Ishikawa (cell line): ENCODE data around the gene STMN1.

ENCODE experiments used
- CEBPB ChIP-seq: IDR thresholded peaks from 2 replicates; pipeline ENCODE4 v1.6.1; 2012
- CREB1 ChIP-seq: IDR thresholded peaks from 2 replicates; pipeline ENCODE4 v1.6.1; 2012; ENCODE audit warnings: low read depth
- EGR1 ChIP-seq: IDR thresholded peaks from 2 replicates; pipeline ENCODE4 v1.6.1; 2012
- EP300 ChIP-seq: IDR thresholded peaks from 2 replicates; pipeline ENCODE4 v1.6.1; 2012; ENCODE audit warnings: borderline replicate concordance
- FOXM1 ChIP-seq: IDR thresholded peaks from 2 replicates; pipeline ENCODE4 v1.6.1; 2012; ENCODE audit warnings: low read depth, borderline replicate concordance
- MAX ChIP-seq: IDR thresholded peaks from 2 replicates; pipeline ENCODE4 v1.6.1; 2012
- NFIC ChIP-seq: IDR thresholded peaks from 2 replicates; pipeline ENCODE4 v1.6.1; 2012
- RAD21 ChIP-seq: IDR thresholded peaks from 2 replicates; pipeline ENCODE4 v1.6.1; 2012; ENCODE audit warnings: low read depth
- REST ChIP-seq: IDR thresholded peaks from 2 replicates; pipeline ENCODE4 v1.6.1; 2012; ENCODE audit warnings: low read depth, mild to moderate bottlenecking
- TAF1 ChIP-seq: IDR thresholded peaks from 2 replicates; pipeline ENCODE4 v1.6.1; 2012; ENCODE audit warnings: low read depth, mild to moderate bottlenecking
- TCF12 ChIP-seq: IDR thresholded peaks from 2 replicates; pipeline ENCODE4 v1.6.1; 2012; ENCODE audit warnings: low read depth
- TEAD4 ChIP-seq: IDR thresholded peaks from 2 replicates; pipeline ENCODE4 v1.6.1; 2012
- YY1 ChIP-seq: IDR thresholded peaks from 2 replicates; pipeline ENCODE4 v1.6.1; 2012; ENCODE audit warnings: low read depth
- ZBTB7A ChIP-seq: IDR thresholded peaks from 2 replicates; pipeline ENCODE4 v1.6.1; 2012; ENCODE audit warnings: low read depth
- TF ChIP-seq, protein P1 (sequence below): IDR thresholded peaks from 2 replicates; pipeline ENCODE4 v1.6.1; 2012

STMN1 gene

DNA sequence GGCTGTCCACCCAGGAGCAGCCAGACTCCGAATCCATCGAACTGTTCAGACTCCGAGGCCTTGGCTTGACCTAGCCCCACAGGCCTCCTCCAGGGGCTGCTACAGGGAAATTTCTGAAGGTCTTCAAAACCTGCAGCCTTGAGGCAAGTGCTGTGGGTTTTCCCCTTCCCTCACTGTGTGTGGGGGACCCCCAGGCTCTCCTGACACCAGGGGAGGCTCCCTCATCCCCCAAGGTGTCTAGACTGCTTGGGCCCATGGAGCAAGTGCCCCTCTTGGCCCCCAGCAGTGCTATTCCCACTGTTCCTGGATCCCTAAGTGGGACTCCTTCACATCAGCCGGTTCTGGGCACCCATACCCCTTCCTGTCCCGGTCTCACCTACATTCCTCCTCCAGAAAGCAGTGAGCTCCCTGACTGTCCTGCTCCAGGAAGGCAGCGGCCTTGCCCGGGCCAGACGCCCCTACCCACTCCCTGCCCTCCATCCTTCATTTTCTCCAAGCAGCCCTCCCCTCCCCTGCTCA is 31.5 kb downstream of the STMN1 start:
- TF ChIP-seq TCF12 (no peak), TEAD4 (no peak), REST (no peak), RAD21 (no peak), EGR1 (no peak), CREB1 (no peak), EP300 (no peak), ZBTB7A (no peak), MAX (no peak), FOXM1 (no peak), TAF1 (no peak), YY1 (no peak), CEBPB (no peak), NFIC (no peak)
- TF ChIP-seq, protein P1, sequence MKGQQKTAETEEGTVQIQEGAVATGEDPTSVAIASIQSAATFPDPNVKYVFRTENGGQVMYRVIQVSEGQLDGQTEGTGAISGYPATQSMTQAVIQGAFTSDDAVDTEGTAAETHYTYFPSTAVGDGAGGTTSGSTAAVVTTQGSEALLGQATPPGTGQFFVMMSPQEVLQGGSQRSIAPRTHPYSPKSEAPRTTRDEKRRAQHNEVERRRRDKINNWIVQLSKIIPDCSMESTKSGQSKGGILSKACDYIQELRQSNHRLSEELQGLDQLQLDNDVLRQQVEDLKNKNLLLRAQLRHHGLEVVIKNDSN: no peak

DNA sequence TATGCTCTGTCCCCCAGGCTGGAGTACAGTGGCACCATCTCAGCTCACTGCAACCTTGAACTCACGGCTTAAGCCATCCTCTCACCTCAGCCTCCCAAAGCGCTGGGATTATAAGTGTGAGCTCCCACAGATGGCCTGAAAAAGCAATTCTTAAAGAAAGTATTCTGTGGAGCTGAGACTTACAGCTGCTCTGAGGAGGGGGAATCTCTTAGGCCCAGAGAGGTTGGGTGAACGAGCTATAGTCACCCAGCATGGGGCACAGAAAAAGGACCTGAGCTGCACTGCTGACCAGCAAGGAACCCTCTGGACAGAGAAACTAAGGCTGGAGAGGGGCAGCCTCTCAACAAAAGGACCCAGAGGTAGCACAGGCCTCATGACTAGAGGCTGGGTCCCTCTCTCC is 32.0 kb downstream of the STMN1 start:
- TF ChIP-seq, protein P1: no peak
- TF ChIP-seq FOXM1 (no peak), MAX (no peak), RAD21 (no peak), NFIC (no peak), TAF1 (no peak), CREB1 (no peak), REST (no peak), TCF12 (no peak), EGR1 (no peak), TEAD4 (no peak), EP300 (no peak), CEBPB (no peak), YY1 (no peak), ZBTB7A (no peak)

GRCh38 chr1:25873120-25873519 is 33.1 kb downstream of the STMN1 start:
- TF ChIP-seq REST (no peak), TAF1 (no peak), NFIC (no peak)

DNA sequence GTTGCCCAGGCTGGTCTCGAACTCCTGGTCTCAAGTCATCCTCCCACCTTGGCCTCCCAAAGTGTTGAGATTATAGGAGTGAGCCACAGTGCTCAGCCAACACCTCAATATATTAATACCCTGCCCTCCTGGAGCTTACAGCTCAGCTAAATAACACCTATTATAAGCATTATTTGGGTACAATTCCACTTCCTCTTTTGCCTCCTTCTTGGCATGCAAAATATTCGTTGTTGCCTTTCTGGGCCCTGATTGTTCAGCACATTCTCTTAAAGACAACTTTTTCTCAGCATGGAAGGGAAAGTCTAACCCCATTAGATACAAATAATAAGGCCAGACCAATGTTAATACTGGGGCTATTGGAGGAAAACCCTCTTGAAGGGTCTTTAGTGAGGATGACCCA is 33.5 kb downstream of the STMN1 start:
- TF ChIP-seq ZBTB7A (no peak), FOXM1 (no peak), MAX (no peak), TAF1 (no peak), RAD21 (no peak), EP300 (no peak), TEAD4 (no peak), REST (no peak), YY1 (no peak)
- TF ChIP-seq, protein P1: no peak
